BLaER1 treated with 17β-estradiol and CSF1 and Interleukin-3, amounts not matched to agents 10 nM and 100 nM (cell line): ENCODE data around the gene PHACTR3.

Experiments
- H3K27ac ChIP-seq, 11 experiments: shearing (Covaris generic); formaldehyde crosslinking; 2 replicates each; pipeline ENCODE4 v1.8.1; 2022
- H3K27me3 ChIP-seq, 11 experiments: shearing (Covaris generic); formaldehyde crosslinking; 2 replicates each; pipeline ENCODE4 v1.8.1; 2022
- H3K36me3 ChIP-seq, 11 experiments: shearing (Covaris generic); formaldehyde crosslinking; 2 replicates each; pipeline ENCODE4 v1.8.1; 2022
- H3K4me1 ChIP-seq, 10 experiments: shearing (Covaris generic); formaldehyde crosslinking; 2 replicates each; pipeline ENCODE4 v1.8.1; 2022
- H3K4me2 ChIP-seq, 11 experiments: shearing (Covaris generic); formaldehyde crosslinking; 2 replicates each; pipeline ENCODE4 v1.8.1; 2022
- H3K4me3 ChIP-seq, 10 experiments: shearing (Covaris generic); formaldehyde crosslinking; 2 replicates each; pipeline ENCODE4 v1.8.1; 2022
- H3K9ac ChIP-seq, 11 experiments: shearing (Covaris generic); formaldehyde crosslinking; 2 replicates each; pipeline ENCODE4 v1.8.1; 2022
- H3K9me3 ChIP-seq, 11 experiments: shearing (Covaris generic); formaldehyde crosslinking; replicated peaks in 1 of 11; 2 replicates each; pipeline ENCODE4 v1.8.1; 2022
- H4K20me1 ChIP-seq, 11 experiments: shearing (Covaris generic); formaldehyde crosslinking; 2 replicates each; pipeline ENCODE4 v1.8.1; 2022
- Cebpa-rat ChIP-seq, 11 experiments: shearing (Covaris generic); IDR thresholded peaks; 2 replicates each; pipeline ENCODE4 v1.8.1; 2022

Gene PHACTR3

GRCh38 chr20:59640267-59640666 lies 35.9 kb downstream of the PHACTR3 start:
- no peaks in the 10 kb centered on the region for H3K27me3 ChIP-seq
- peaks cover 0 to 45% (median 19%) of the 10 kb centered on the region in 11 experiments; a peak in 17 of 22 replicates for H3K9me3 ChIP-seq
- H3K4me1 ChIP-seq: peaks cover 0 to 33% (median 21%) of the 10 kb centered on the region in 10 experiments; a peak in 14 of 20 replicates
- no peak overlapping the region for H3K4me2 ChIP-seq
- no peak overlapping the region for H3K9ac ChIP-seq
- H3K4me3 ChIP-seq: no peak overlapping the region
- peaks cover 0 to 98% (median 4%) of the 10 kb centered on the region in 11 experiments; a peak in 8 of 22 replicates for H4K20me1 ChIP-seq
- no peak for TF ChIP-seq Cebpa-rat (IDR thresholded peaks at IDR 0.05)
- H3K27ac ChIP-seq: no peak overlapping the region
- peaks cover 0 to 96% (median 39%) of the 10 kb centered on the region in 11 experiments; a peak in 15 of 22 replicates for H3K36me3 ChIP-seq

GRCh38 chr20:59643615-59644061 lies 39.3 kb downstream of the PHACTR3 start:
- no peak for TF ChIP-seq Cebpa-rat (IDR thresholded peaks at IDR 0.05)
- H3K4me1 ChIP-seq: peaks cover 6 to 46% (median 35%) of the 10 kb centered on the region in 10 experiments; a peak in 19 of 20 replicates
- H3K27ac ChIP-seq: no peak overlapping the region
- peak overlapping the region in 2 of 11 experiments; percentile 26 to 48; a peak in 2 of 22 replicates for H3K4me2 ChIP-seq
- H3K27me3 ChIP-seq: no peaks in the 10 kb centered on the region
- H3K4me3 ChIP-seq: no peak overlapping the region
- H3K36me3 ChIP-seq: peaks cover 0 to 99% (median 69%) of the 10 kb centered on the region in 11 experiments; a peak in 17 of 22 replicates
- H3K9me3 ChIP-seq: peaks cover 10 to 72% (median 45%) of the 10 kb centered on the region in 11 experiments
- H3K9ac ChIP-seq: no peak overlapping the region
- H4K20me1 ChIP-seq: peaks cover 0 to 100% (median 0%) of the 10 kb centered on the region in 11 experiments; a peak in 9 of 22 replicates

DNA sequence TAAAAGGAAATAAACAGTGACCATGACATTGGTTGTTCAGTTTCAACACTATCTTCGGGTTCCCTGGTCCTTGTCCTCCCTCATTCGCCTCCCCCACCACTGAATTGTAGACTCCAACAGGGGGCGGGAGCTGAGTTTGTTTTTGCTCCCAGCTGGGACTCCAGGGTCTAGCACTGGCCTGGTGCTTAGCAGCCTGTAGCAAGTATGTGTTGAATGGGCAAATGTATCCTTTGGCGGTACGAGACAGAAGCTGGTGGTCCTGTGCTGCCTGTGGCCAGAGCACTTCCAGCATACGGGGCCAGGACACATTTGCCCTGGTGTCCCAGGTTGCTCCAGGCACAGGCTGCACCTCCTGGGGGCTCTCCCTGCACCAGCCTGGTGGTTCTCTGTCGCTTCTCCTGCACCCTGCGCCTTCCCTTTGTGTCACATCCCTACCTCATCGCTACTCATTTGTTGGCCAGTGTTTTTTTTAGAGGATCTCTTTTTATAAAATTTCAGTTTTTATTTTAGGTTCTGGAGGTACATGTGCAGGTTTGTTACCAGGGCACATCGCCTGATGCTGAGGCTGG lies 40.1 kb downstream of the PHACTR3 start:
- no peak overlapping the region for H3K27ac ChIP-seq
- H3K27me3 ChIP-seq: no peaks in the 10 kb centered on the region
- peaks cover 6 to 51% (median 40%) of the 10 kb centered on the region in 10 experiments; a peak in 19 of 20 replicates for H3K4me1 ChIP-seq
- H3K4me3 ChIP-seq: no peak overlapping the region
- peak overlapping the region in 5 of 11 experiments; percentile 11 to 48 (median 12); a peak in 7 of 22 replicates for H3K4me2 ChIP-seq
- peaks cover 0 to 95% (median 69%) of the 10 kb centered on the region in 11 experiments; a peak in 17 of 22 replicates for H3K36me3 ChIP-seq
- H4K20me1 ChIP-seq: peaks cover 0 to 100% (median 0%) of the 10 kb centered on the region in 11 experiments; a peak in 9 of 22 replicates
- no peak for TF ChIP-seq Cebpa-rat (IDR thresholded peaks at IDR 0.05)
- no peak overlapping the region for H3K9ac ChIP-seq
- H3K9me3 ChIP-seq: peaks cover 10 to 72% (median 45%) of the 10 kb centered on the region in 11 experiments

- H3K4me3 ChIP-seq: no peak overlapping the region
- H3K27me3 ChIP-seq: no peaks in the 10 kb centered on the region
- peak overlapping the region in 5 of 11 experiments; percentile 8 to 48 (median 12); a peak in 4 of 22 replicates for H3K4me2 ChIP-seq
- no peak overlapping the region for H3K9ac ChIP-seq
- no peak for TF ChIP-seq Cebpa-rat (IDR thresholded peaks at IDR 0.05)
- H3K27ac ChIP-seq: no peak overlapping the region; a peak in 1 of 22 replicates
- peaks cover 10 to 67% (median 45%) of the 10 kb centered on the region in 11 experiments for H3K9me3 ChIP-seq
- peaks cover 0 to 89% (median 62%) of the 10 kb centered on the region in 11 experiments; a peak in 17 of 22 replicates for H3K36me3 ChIP-seq
- peaks cover 6 to 54% (median 39%) of the 10 kb centered on the region in 10 experiments; a peak in 19 of 20 replicates for H3K4me1 ChIP-seq
- peaks cover 0 to 100% (median 0%) of the 10 kb centered on the region in 11 experiments; a peak in 9 of 22 replicates for H4K20me1 ChIP-seq
Observed at GRCh38 chr20:59645271-59645670, 40.9 kb downstream of the PHACTR3 start.

DNA sequence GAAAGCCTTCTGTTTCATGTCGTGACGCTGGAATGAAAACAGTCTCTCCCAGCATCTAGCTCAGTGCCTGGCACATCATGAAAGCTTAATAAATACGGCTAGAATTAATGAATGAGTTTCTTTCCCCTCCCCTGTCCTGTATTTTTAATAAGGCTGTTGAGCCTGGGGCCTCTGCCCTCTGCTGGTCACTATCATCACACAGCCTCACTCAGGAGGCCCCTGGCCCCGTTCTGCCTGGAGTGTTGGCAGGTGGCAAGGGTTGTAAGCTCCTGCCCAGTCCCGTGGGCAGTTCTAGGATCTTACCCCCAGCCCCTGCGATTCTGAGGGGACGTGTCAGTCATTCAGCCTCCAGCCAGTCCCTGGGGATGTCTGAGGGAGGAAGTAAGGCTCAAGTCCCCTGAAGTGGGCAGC lies 41.4 kb downstream of the PHACTR3 start:
- peak overlapping the region in 2 of 11 experiments; percentile 18 to 32; a peak in 3 of 22 replicates for H3K27ac ChIP-seq
- H3K9me3 ChIP-seq: peaks cover 10 to 62% (median 45%) of the 10 kb centered on the region in 11 experiments
- TF ChIP-seq Cebpa-rat (IDR thresholded peaks at IDR 0.05): no peak
- peaks cover 0 to 100% (median 0%) of the 10 kb centered on the region in 11 experiments; a peak in 8 of 22 replicates for H4K20me1 ChIP-seq
- H3K9ac ChIP-seq: no peak overlapping the region
- peaks cover 6 to 54% (median 39%) of the 10 kb centered on the region in 10 experiments; a peak in 19 of 20 replicates for H3K4me1 ChIP-seq
- peaks cover 0 to 89% (median 57%) of the 10 kb centered on the region in 11 experiments; a peak in 17 of 22 replicates for H3K36me3 ChIP-seq
- no peaks in the 10 kb centered on the region for H3K27me3 ChIP-seq
- peak overlapping the region in 6 of 11 experiments; percentile 10 to 50 (median 29); a peak in 7 of 22 replicates for H3K4me2 ChIP-seq
- H3K4me3 ChIP-seq: no peak overlapping the region

DNA sequence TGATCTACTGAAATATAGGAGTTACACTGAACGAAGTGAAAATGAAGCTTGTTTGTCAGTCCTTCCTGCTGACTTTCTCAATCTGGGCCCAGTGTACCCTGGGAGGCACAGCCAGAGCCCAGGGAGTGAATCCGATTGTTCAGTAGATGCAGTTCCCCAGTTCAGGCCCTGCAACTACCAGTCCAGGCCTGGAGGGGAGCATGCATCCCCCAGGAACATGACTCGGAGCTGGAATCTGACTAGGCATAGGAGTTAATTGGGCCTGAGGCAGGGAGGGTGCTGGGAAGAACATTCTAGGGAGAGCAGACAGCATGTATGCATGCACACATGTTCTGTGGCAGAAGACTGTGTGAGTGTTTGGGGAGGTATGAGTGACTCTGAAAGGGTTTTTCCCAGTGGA lies 42.1 kb downstream of the PHACTR3 start:
- no peaks in the 10 kb centered on the region for H3K27me3 ChIP-seq
- H3K4me2 ChIP-seq: no peak overlapping the region
- TF ChIP-seq Cebpa-rat (IDR thresholded peaks at IDR 0.05): no peak
- no peak overlapping the region for H3K27ac ChIP-seq
- 0 out of 20 replicates have a peak overlapping the region, but pooled peaks of 1 of the 10 experiments have one; percentile 5 for H3K4me3 ChIP-seq
- H3K36me3 ChIP-seq: peaks cover 0 to 90% (median 60%) of the 10 kb centered on the region in 11 experiments; a peak in 17 of 22 replicates
- peaks cover 10 to 64% (median 45%) of the 10 kb centered on the region in 11 experiments for H3K9me3 ChIP-seq
- H3K9ac ChIP-seq: no peak overlapping the region
- peaks cover 0 to 100% (median 0%) of the 10 kb centered on the region in 11 experiments; a peak in 7 of 22 replicates for H4K20me1 ChIP-seq
- H3K4me1 ChIP-seq: peaks cover 6 to 54% (median 39%) of the 10 kb centered on the region in 10 experiments; a peak in 19 of 20 replicates

DNA sequence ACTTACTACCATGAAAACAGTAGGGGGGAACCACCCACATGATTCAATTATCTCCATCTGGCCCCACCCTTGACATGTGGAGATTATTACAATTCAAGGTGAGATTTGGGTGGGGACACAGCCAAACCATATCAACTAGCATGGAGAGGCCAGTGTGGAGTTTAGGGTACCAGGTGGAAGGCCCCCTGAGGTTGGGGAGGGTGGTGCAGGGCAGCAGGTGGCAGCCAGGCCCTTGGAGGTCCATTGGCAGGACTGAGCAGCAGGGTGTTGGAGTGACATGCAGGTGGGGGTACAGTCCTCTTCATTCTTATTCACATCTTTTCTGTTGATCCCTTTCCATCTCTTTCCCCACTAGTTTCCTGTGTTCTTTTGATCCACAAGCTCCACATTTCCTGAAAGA lies 42.9 kb downstream of the PHACTR3 start:
- H3K27me3 ChIP-seq: no peaks in the 10 kb centered on the region
- no peak overlapping the region for H3K9ac ChIP-seq
- H3K4me3 ChIP-seq: no peak overlapping the region
- no peak overlapping the region for H3K27ac ChIP-seq
- peaks cover 10 to 72% (median 46%) of the 10 kb centered on the region in 11 experiments for H3K9me3 ChIP-seq
- peaks cover 6 to 54% (median 42%) of the 10 kb centered on the region in 10 experiments; a peak in 19 of 20 replicates for H3K4me1 ChIP-seq
- peak overlapping the region in 4 of 11 experiments; percentile 1 to 22 (median 18); a peak in 5 of 22 replicates for H3K4me2 ChIP-seq
- peaks cover 0 to 100% (median 0%) of the 10 kb centered on the region in 11 experiments; a peak in 7 of 22 replicates for H4K20me1 ChIP-seq
- H3K36me3 ChIP-seq: peaks cover 0 to 90% (median 60%) of the 10 kb centered on the region in 11 experiments; a peak in 17 of 22 replicates
- TF ChIP-seq Cebpa-rat (IDR thresholded peaks at IDR 0.05): no peak

DNA sequence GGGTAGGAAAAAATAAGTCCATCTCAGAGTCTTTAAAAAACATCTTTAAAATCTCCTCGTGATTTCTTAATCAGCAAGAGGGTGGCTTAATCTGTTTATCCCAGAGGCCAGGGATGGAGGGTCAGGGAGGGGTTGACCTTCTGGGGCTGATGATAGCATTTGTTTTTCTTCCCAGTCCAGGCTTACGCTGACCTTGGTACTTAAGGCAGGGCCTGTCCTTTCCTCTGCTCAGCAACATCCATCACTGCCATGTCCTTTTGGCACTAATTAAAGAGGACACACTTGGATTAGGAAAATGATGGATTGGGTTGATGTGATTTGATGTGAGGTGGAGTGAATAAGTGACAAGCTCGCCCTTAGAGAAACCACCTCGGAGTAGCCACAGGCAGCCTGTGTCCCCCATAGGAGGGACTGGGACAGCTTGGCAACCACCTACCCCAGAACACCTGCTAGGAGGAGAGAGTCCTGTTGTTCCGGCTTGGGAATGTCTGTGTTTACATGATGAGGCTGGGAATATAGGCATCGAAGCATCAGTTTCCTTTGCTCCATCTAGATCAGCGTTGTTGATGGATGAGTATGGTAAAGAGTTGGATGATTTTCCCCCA lies 44.2 kb downstream of the PHACTR3 start:
- no peak overlapping the region for H3K4me3 ChIP-seq
- H3K9ac ChIP-seq: no peak overlapping the region
- H3K9me3 ChIP-seq: peaks cover 10 to 76% (median 49%) of the 10 kb centered on the region in 11 experiments
- H3K4me2 ChIP-seq: peak overlapping the region; percentile 1 to 38 (median 21); a peak in 18 of 22 replicates
- H4K20me1 ChIP-seq: peaks cover 0 to 98% (median 0%) of the 10 kb centered on the region in 11 experiments; a peak in 7 of 22 replicates
- H3K27me3 ChIP-seq: no peaks in the 10 kb centered on the region
- peaks cover 0 to 88% (median 49%) of the 10 kb centered on the region in 11 experiments; a peak in 17 of 22 replicates for H3K36me3 ChIP-seq
- H3K27ac ChIP-seq: peak overlapping the region in 4 of 11 experiments; percentile 10 to 32 (median 20); a peak in 2 of 22 replicates
- TF ChIP-seq Cebpa-rat (IDR thresholded peaks at IDR 0.05): no peak
- H3K4me1 ChIP-seq: peaks cover 6 to 51% (median 38%) of the 10 kb centered on the region in 10 experiments; a peak in 19 of 20 replicates
